HepG2 (cell line): Measurements from ENCODE around the gene MRPS7. TPM values are rescaled to one million over a fixed set of nuclear protein-coding genes. Genes with fewer than 3 reads are reported as not detected.

Experiments
- ATF7-NPFF ChIP-seq: sonication (generic); formaldehyde crosslinking; IDR thresholded peaks from 2 replicates; pipeline ENCODE4 v1.8.1; 2023; ENCODE audit warnings: mild to moderate bottlenecking, low read depth, missing genetic modification reagents, moderate library complexity
- DZIP1 ChIP-seq: sonication (generic); formaldehyde crosslinking; IDR thresholded peaks from 2 replicates; pipeline ENCODE4 v1.5.0; 2020; ENCODE audit warnings: mild to moderate bottlenecking, missing genetic modification reagents
- HOXA3 ChIP-seq: sonication (generic); formaldehyde crosslinking; IDR thresholded peaks from 2 replicates; pipeline ENCODE4 v1.5.0; 2020; ENCODE audit warnings: missing genetic modification reagents
- IKZF1 ChIP-seq: fragments of 450-650 bp; IDR thresholded peaks from 2 replicates; pipeline ENCODE4 v1.7.1; 2016
- KDM5B ChIP-seq: sonication (generic); formaldehyde crosslinking; IDR thresholded peaks from 2 replicates; pipeline ENCODE4 v1.4.0; 2020; ENCODE audit warnings: missing genetic modification reagents, mild to moderate bottlenecking, borderline replicate concordance
- LBX2 ChIP-seq: sonication (generic); formaldehyde crosslinking; IDR thresholded peaks from 2 replicates; pipeline ENCODE4 v1.5.0; 2020; ENCODE audit warnings: missing genetic modification reagents, mild to moderate bottlenecking, borderline replicate concordance
- MAF1 ChIP-seq: sonication (generic); formaldehyde crosslinking; IDR thresholded peaks from 2 replicates; pipeline ENCODE4 v1.5.0; 2020; ENCODE audit warnings: missing genetic modification reagents, borderline replicate concordance
- MED13 ChIP-seq: sonication (generic); formaldehyde crosslinking; IDR thresholded peaks from 2 replicates; pipeline ENCODE4 v1.5.0; 2020; ENCODE audit warnings: missing genetic modification reagents
- NFYC ChIP-seq: IDR thresholded peaks from 2 replicates; pipeline ENCODE4 v1.6.1; 2016; ENCODE audit warnings: missing genetic modification reagents, missing compliant biosample characterization
- PITX1 ChIP-seq: sonication (generic); formaldehyde crosslinking; IDR thresholded peaks from 2 replicates; pipeline ENCODE4 v1.5.1; 2020; ENCODE audit warnings: mild to moderate bottlenecking, missing genetic modification reagents
- PPARG ChIP-seq: conservative IDR thresholded peaks from 2 replicates; pipeline ENCODE4 v1.6.1; 2016; ENCODE audit warnings: missing biosample characterization, missing genetic modification reagents
- RNF2 ChIP-seq: fragments of 450-650 bp; conservative IDR thresholded peaks from 2 replicates; pipeline ENCODE4 v1.6.1; 2016; ENCODE audit warnings: low read depth
- TBP ChIP-seq: sonication (generic); formaldehyde crosslinking; IDR thresholded peaks from 2 replicates; pipeline ENCODE4 v1.5.0; 2020; ENCODE audit warnings: missing genetic modification reagents
- XRCC5 ChIP-seq: fragments of 200-400 bp; formaldehyde crosslinking; optimal IDR thresholded peaks from 2 replicates; pipeline ENCODE3; 2017; ENCODE audit warnings: mild to moderate bottlenecking, low read length
- ZC3H4 ChIP-seq: sonication (generic); formaldehyde crosslinking; IDR thresholded peaks from 2 replicates; pipeline ENCODE4 v1.4.0; 2020; ENCODE audit warnings: missing genetic modification reagents, borderline replicate concordance
- ZNF224 ChIP-seq: sonication (generic); formaldehyde crosslinking; IDR thresholded peaks from 2 replicates; pipeline ENCODE4 v1.5.0; 2020; ENCODE audit warnings: mild to moderate bottlenecking, missing genetic modification reagents
- ZNF251 ChIP-seq: sonication (generic); formaldehyde crosslinking; IDR thresholded peaks from 2 replicates; pipeline ENCODE4 v1.9.0; 2021; ENCODE audit warnings: mild to moderate bottlenecking, missing genetic modification reagents
- ZNF513 ChIP-seq: sonication (generic); formaldehyde crosslinking; conservative IDR thresholded peaks from 2 replicates; pipeline ENCODE4 v1.5.0; 2020; ENCODE audit warnings: missing genetic modification reagents
- ZNF563 ChIP-seq: sonication (generic); formaldehyde crosslinking; IDR thresholded peaks from 2 replicates; pipeline ENCODE4 v1.8.0; 2022; ENCODE audit warnings: mild to moderate bottlenecking, moderate library complexity, missing genetic modification reagents
- ZNF616 ChIP-seq: sonication (generic); formaldehyde crosslinking; IDR thresholded peaks from 2 replicates; pipeline ENCODE4 v1.5.0; 2020; ENCODE audit warnings: low read depth, mild to moderate bottlenecking, missing genetic modification reagents
- ZNF770 ChIP-seq: sonication (generic); formaldehyde crosslinking; IDR thresholded peaks from 2 replicates; pipeline ENCODE4 v1.5.0; 2020; ENCODE audit warnings: mild to moderate bottlenecking, missing genetic modification reagents
- ZNF777 ChIP-seq: sonication (generic); formaldehyde crosslinking; IDR thresholded peaks from 2 replicates; pipeline ENCODE4 v1.4.0; 2020; ENCODE audit warnings: missing genetic modification reagents
- polyA plus RNA-seq, 8 experiments: library from polyadenylated mRNA; depleted of rRNA in 3 of 8; stranded (reverse) in 7 of 8; unstranded in 1 of 8; fragments of >200 nt; fragmentation: Illumina TruSeq in 4 of 8; extraction: Trizol in 4 of 8; gene quantifications; 2 replicates each; pipeline versions ENCODE4 v1.2.1 to v1.2.3, GENCODE V29; 2011 to 2016; ENCODE audit warnings: low read depth in 4 of 8, missing spikeins in 1 of 8, mixed read lengths in 1 of 8; ENCODE audit not compliant: insufficient read depth in 1 of 8
- total RNA-seq, 5 experiments: library from RNA; depleted of rRNA; stranded (reverse); fragments of >200 nt; fragmentation: Illumina TruSeq; extraction: Trizol; gene quantifications; 2 replicates each; pipeline ENCODE4 v1.2.3, GENCODE V29; 2016; ENCODE audit warnings: low read depth in 1 of 5

Gene MRPS7
- total and polyA plus RNA-seq, 2 of the 13 experiments (the other 11 are each of a cell fraction or from before 2014, with no cell fraction given): 97.0 to 162 TPM

- 0 out of 2 replicates have a peak, but pooled peaks have one; percentile 34 for TF ChIP-seq ZNF770
- TF ChIP-seq PPARG (CRISPR knock-in tag): peak; percentile 61; the same call in 1 of the 2 replicates
- peak; percentile 49; the same call in 1 of the 2 replicates for TF ChIP-seq KDM5B (CRISPR knock-in tag)
- TF ChIP-seq LBX2: no peak; the same call in 1 of the 2 replicates
- TF ChIP-seq ZNF513 (CRISPR knock-in tag): peak; percentile 30; the same call in 1 of the 2 replicates
- peak; percentile 87; the same call in 1 of the 2 replicates for TF ChIP-seq ZNF563 (CRISPR knock-in tag)
- TF ChIP-seq RNF2: peak; percentile 78
- TF ChIP-seq TBP: peak; percentile 63; the same call in 1 of the 2 replicates
- peak; percentile 83; the same call in 1 of the 2 replicates for TF ChIP-seq ZNF777 (CRISPR knock-in tag)
- peak; percentile 58; the same call in 1 of the 2 replicates for TF ChIP-seq ZNF616 (CRISPR knock-in tag)
- TF ChIP-seq DZIP1 (CRISPR knock-in tag): no peak
- TF ChIP-seq ZNF224 (CRISPR knock-in tag): no peak
- no peak for TF ChIP-seq IKZF1
- TF ChIP-seq XRCC5: peak; percentile 30
- peak; percentile 46; the same call in 1 of the 2 replicates for TF ChIP-seq PITX1 (CRISPR knock-in tag)
- peak; percentile 88 for TF ChIP-seq ATF7-NPFF (CRISPR knock-in tag)
- peak; percentile 41; the same call in 1 of the 2 replicates for TF ChIP-seq ZC3H4
- peak; percentile 81; the same call in 1 of the 2 replicates for TF ChIP-seq ZNF251 (CRISPR knock-in tag)
- peak; percentile 75; the same call in 1 of the 2 replicates for TF ChIP-seq MED13
- TF ChIP-seq NFYC: peak; percentile 9; the same call in 1 of the 2 replicates
- TF ChIP-seq HOXA3 (CRISPR knock-in tag): peak; percentile 90
- no peak for TF ChIP-seq MAF1 (CRISPR knock-in tag)
These were observed 9.7 kb downstream of the MRPS7 start (continued) for GRCh38 chr17:75271233-75271954.
